Kidney epithelial cell (primary cell): Measurements from ENCODE around the gene OR52K2. TPM values are rescaled to one million over a fixed set of nuclear protein-coding genes. Genes with fewer than 3 reads are reported as not detected.

ENCODE experiments used
- DNase-seq: peaks from one replicate; pipeline ENCODE4 v3.0.0-alpha.2; 2010; ENCODE audit warnings: low read depth
- H3K27me3 ChIP-seq: 2 replicates; pipeline ENCODE4 v1.6.0; 2011; ENCODE audit warnings: low read length; ENCODE audit not compliant: control insufficient read depth, insufficient read depth
- H3K36me3 ChIP-seq: 2 replicates; pipeline ENCODE4 v1.5.1; 2011; ENCODE audit warnings: low read length; ENCODE audit not compliant: control insufficient read depth, insufficient read depth
- H3K4me3 ChIP-seq: 2 replicates; pipeline ENCODE4 v1.5.1; 2011; ENCODE audit warnings: low read depth, mild to moderate bottlenecking, control low read depth, low read length
- CTCF ChIP-seq: IDR thresholded peaks from 2 replicates; pipeline ENCODE4 v1.5.1; 2011; ENCODE audit warnings: mild to moderate bottlenecking, moderate library complexity, low read length, control low read depth, inconsistent platforms; ENCODE audit not compliant: insufficient read depth, poor library complexity, severe bottlenecking
- total RNA-seq: library from RNA; depleted of rRNA; stranded (reverse); fragments of >200 nt; gene quantifications from 2 replicates; pipeline ENCODE4 v1.2.3, GENCODE V29; 2015

The OR52K2 gene
- total RNA-seq, 1 donor from 2014 or later, result not detected

- H3K27me3 ChIP-seq, result no peaks in the 10 kb centered on the region
- no peak overlapping the region for H3K4me3 ChIP-seq
- no peak for DNase-seq
- TF ChIP-seq CTCF, result no peak
- no peaks in the 10 kb centered on the region for H3K36me3 ChIP-seq
These were observed 17.9 kb downstream of the OR52K2 start for GRCh38 chr11:4466871-4467442.

GRCh38 chr11:4467811-4468606 lies 18.9 kb downstream of the OR52K2 start:
- H3K4me3 ChIP-seq, result no peak overlapping the region
- H3K27me3 ChIP-seq, result no peaks in the 10 kb centered on the region
- no peak for DNase-seq
- H3K36me3 ChIP-seq, result no peaks in the 10 kb centered on the region
- TF ChIP-seq CTCF, result no peak

- no peaks in the 10 kb centered on the region for H3K27me3 ChIP-seq
- no peak for TF ChIP-seq CTCF
- DNase-seq, result no peak
These were observed 30.5 kb downstream of the OR52K2 start for GRCh38 chr11:4479644-4480043.

GRCh38 chr11:4480577-4481239 lies 31.6 kb downstream of the OR52K2 start:
- no peak for DNase-seq
- no peak for TF ChIP-seq CTCF
- Histone ChIP-seq H3K4me3 (no peak overlapping the region), H3K27me3 (no peaks in the 10 kb centered on the region), H3K36me3 (no peaks in the 10 kb centered on the region)

More at GRCh38 chr11:4479644-4480043, 30.5 kb downstream of the OR52K2 start:
- Histone ChIP-seq H3K36me3 (no peaks in the 10 kb centered on the region), H3K4me3 (no peak overlapping the region)

- no peak for TF ChIP-seq CTCF
- Histone ChIP-seq H3K4me3 (no peak overlapping the region), H3K36me3 (no peaks in the 10 kb centered on the region)
These were observed 32.1 kb downstream of the OR52K2 start for GRCh38 chr11:4481240-4481582.

GRCh38 chr11:4482445-4482844 lies 33.4 kb downstream of the OR52K2 start, which contains the start of gene OR52K1:
Gene OR52K1 (plus strand): TSS chr11:4482646. CDS start chr11:4488901, 6,255 bp downstream.
- TF ChIP-seq CTCF, result no peak
- Histone ChIP-seq H3K27me3 (no peaks in the 10 kb centered on the region), H3K4me3 (no peak within 1 kb of the TSS), H3K36me3 (no peaks in the 10 kb centered on the region)
- DNase-seq, result no peak

More at GRCh38 chr11:4481240-4481582, 32.1 kb downstream of the OR52K2 start:
- H3K27me3 ChIP-seq, result no peaks in the 10 kb centered on the region
- DNase-seq, result no peak
